IgD-negative memory B cell (primary cell): ENCODE measurements around the gene FILIP1L. TPM values are rescaled to one million over a fixed set of nuclear protein-coding genes. Genes with fewer than 3 reads are reported as not detected.

Experiments used
- H3K27ac Mint-ChIP-seq, 3 donors: one replicate each; pipeline ENCODE4 v1.8.0; 2020 to 2022; ENCODE audit warnings: mild to moderate bottlenecking in 3 of 3, mixed read lengths in 3 of 3, moderate library complexity in 1 of 3
- H3K27me3 Mint-ChIP-seq: one replicate; pipeline ENCODE4 v1.8.0; 2021; ENCODE audit warnings: mixed read lengths
- H3K36me3 Mint-ChIP-seq: one replicate; pipeline ENCODE4 v1.8.0; 2020; ENCODE audit warnings: mild to moderate bottlenecking, mixed read lengths
- H3K4me1 Mint-ChIP-seq, 3 donors: one replicate each; pipeline ENCODE4 v1.8.0; 2020 to 2022; ENCODE audit warnings: mixed read lengths in 3 of 3, mild to moderate bottlenecking in 1 of 3
- H3K4me3 Mint-ChIP-seq, 4 donors: one replicate each; pipeline ENCODE4 v1.8.0; 2020 to 2022; ENCODE audit warnings: mild to moderate bottlenecking in 4 of 4, mixed read lengths in 4 of 4, moderate library complexity in 3 of 4
- H3K9me3 Mint-ChIP-seq, 3 donors: one replicate each; pipeline ENCODE4 v1.8.0; 2020 to 2021; ENCODE audit warnings: mixed read lengths in 3 of 3, mild to moderate bottlenecking in 1 of 3
- polyA plus RNA-seq: library from polyadenylated mRNA; unstranded; fragments of 300-500 nt; fragmentation: Illumina TruSeq; gene quantifications from one replicate; pipeline ENCODE4 v1.2.3, GENCODE V29; 2021

Gene FILIP1L
- polyA plus RNA-seq, 1 donor from 2014 or later: 1.1 TPM

DNA sequence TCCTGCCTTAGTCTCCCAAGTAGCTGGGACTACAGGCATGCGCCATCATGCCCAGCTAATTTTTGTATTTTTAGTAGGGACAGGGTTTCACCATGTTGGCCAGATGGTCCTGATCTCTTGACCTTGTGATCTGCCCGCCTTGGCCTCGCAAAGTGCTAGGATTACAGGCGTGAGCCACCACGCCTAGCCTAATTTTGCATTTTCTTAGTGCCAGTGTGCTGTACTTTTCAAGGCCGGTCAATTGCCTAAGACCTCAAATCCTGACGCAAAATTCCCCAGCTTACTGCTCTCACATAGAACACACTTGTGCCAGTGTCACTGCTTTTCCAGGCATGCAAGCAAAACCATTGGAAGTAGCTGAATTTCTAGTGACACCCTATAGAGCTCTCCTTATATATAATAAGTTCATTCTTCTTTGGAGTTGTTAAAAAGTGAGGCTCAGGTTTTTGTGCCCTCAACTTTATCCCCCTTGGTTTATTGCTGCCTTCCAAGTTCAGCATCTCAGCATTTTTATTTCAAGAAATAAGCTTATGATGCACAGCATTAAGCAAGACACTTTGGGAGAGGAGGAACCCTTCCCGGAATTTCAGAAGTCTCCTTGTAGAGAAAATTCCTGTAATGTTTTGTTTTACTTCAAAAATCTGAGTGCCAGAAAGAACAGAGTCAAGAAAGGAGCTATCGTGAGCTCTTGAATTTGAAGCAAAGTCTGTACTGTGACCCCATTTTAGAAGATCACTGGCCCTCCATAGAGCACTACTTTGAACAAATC is 93.2 kb downstream of the FILIP1L start:
- peak overlapping the region in 1 of 3 donors; percentile 32 for H3K27ac Mint-ChIP-seq
- H3K4me3 Mint-ChIP-seq: no peak overlapping the region
- H3K27me3 Mint-ChIP-seq: no peaks in the 10 kb centered on the region
- no peaks in the 10 kb centered on the region for H3K4me1 Mint-ChIP-seq
- peaks cover 11% of the 10 kb centered on the region for H3K36me3 Mint-ChIP-seq
- no peaks in the 10 kb centered on the region for H3K9me3 Mint-ChIP-seq

DNA sequence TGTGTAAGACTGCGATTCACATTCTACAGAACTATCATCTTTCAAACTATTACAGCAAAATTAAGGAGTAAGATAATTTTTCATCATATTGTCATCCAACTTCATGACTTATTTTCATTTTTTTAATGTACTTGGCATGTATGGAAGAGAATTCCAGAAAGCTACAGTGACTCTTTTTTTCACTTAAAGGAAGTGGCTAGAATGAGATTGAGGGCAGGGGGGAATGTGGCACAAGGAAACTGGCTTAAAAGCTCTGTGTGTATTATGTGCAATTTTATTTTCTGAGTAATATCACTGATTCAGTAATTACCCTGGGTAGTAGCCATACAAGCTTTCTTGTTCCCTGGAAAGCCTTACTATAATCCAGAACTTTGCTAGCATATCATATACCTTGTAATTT is 94.6 kb downstream of the FILIP1L start:
- H3K27ac Mint-ChIP-seq: no peak overlapping the region
- peaks cover 16% of the 10 kb centered on the region for H3K36me3 Mint-ChIP-seq
- peaks cover 0 to 3% (median 0%) of the 10 kb centered on the region in 3 donors for H3K9me3 Mint-ChIP-seq
- H3K4me1 Mint-ChIP-seq: no peaks in the 10 kb centered on the region
- no peaks in the 10 kb centered on the region for H3K27me3 Mint-ChIP-seq
- H3K4me3 Mint-ChIP-seq: no peak overlapping the region

DNA sequence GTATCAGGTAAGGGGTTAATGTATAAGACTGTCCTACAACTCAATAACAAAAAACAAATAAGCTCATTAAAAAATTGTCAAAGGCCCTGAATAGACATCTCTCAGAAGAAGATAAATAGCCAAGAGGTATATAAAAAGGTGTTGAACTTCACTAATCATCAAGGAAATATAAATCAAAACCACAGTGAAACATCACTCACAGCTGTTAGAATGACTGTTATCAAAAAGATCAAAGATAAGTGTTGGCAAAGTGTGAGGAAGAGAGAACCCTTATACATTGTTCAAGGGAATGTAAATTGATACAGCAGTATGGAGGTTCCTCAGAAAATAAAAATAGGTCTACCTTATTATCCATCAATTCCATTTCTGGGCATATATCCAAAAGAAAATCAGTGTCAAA is 95.5 kb downstream of the FILIP1L start:
- H3K27me3 Mint-ChIP-seq: no peaks in the 10 kb centered on the region
- no peak overlapping the region for H3K4me3 Mint-ChIP-seq
- H3K9me3 Mint-ChIP-seq: peaks cover 0 to 3% (median 0%) of the 10 kb centered on the region in 3 donors
- H3K4me1 Mint-ChIP-seq: no peaks in the 10 kb centered on the region
- H3K36me3 Mint-ChIP-seq: peaks cover 20% of the 10 kb centered on the region
- H3K27ac Mint-ChIP-seq: no peak overlapping the region

DNA sequence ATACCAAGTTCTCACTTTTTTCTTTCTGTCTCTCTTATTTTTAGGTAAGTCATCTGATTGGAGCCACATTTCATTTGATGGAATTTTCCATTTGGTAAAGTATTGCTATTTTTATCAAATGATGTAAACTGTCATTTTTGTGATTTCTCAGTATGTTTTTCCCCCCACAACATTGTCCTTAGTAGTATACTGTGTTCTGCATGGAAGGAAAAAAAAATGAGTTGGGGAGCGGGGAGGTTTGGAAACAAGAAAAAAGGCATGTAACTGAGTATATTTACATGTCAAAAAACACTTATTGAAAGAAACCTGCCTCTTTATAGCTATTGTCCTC is 104.2 kb downstream of the FILIP1L start:
- H3K36me3 Mint-ChIP-seq: peaks cover 15% of the 10 kb centered on the region
- H3K27me3 Mint-ChIP-seq: no peaks in the 10 kb centered on the region
- peaks cover 0 to 2% (median 0%) of the 10 kb centered on the region in 3 donors for H3K9me3 Mint-ChIP-seq
- no peak overlapping the region for H3K4me3 Mint-ChIP-seq
- peaks cover 2 to 12% (median 4%) of the 10 kb centered on the region in 3 donors for H3K4me1 Mint-ChIP-seq
- H3K27ac Mint-ChIP-seq: peak overlapping the region in 1 of 3 donors; percentile 18

DNA sequence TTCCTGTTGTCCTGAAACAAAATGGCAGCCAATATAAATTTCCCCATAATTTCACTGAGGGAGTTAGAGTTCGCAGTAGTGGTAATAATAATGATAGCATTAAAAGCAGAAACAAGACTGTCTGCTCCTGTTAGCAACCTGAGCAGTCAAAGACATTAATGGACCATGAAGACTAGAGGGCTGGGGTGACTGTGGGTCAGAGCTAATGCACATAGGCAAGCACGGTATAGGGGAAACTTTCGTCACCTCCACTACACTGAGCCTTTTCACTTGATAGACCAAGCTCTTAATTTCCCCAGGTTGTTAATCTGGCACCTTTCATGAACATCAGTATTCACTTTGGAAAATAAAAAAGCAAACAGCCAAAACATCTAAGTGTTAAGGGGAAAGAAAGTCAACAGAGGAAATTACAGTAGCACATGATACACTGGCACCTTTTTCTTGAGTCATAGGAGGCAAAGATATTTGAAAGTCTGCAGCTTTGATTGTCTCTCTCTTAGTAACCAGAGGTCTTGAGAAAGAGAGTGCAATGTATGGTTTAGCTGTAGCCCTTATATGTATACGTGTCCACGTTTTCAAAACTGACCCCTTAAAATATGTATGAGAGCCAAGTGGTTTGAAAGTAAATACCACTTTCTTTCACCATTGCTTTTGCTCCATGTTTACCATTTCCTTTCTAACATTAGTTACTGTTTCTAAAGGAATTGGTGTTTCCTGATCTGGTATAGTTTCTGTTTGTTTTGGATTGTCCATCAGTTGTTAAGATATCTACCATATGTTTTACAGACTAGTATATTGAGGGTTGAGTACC is 104.8 kb downstream of the FILIP1L start:
- Mint-ChIP-seq H3K36me3 (peaks cover 11% of the 10 kb centered on the region), H3K27ac (peak overlapping the region in 1 of 3 donors; percentile 18), H3K27me3 (no peaks in the 10 kb centered on the region)

DNA sequence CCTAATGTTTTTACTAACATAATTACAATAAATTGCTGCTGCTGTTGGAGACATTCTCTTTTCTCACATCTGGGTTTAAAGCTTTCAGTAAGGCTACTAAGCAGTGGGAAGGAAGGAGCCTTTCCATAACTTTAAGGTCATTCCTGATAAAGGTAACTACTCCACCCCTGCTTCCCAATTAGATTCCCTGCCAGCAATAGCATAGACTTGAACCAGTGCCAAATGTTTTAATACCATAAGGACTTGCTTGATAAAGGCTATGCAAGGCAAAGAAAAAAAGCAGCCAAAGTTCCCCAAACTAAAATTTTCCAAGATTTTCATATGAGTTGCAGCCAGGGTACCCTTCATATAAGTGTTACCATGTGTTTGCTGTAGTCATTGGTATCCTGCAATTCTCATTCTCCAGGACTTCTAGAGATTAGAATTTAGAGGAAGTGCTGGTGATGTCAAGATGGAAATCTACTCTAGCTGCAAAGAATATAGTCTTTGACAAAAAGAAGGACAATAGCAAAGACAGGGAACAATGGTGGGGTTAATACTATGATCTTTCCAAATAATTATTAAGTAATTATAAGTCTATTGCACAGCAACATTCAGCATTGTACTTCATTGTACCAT is 106.1 kb downstream of the FILIP1L start:
- Mint-ChIP-seq H3K4me3 (no peak overlapping the region), H3K27me3 (no peaks in the 10 kb centered on the region), H3K9me3 (no peaks in the 10 kb centered on the region), H3K27ac (no peak overlapping the region), H3K36me3 (peaks cover 10% of the 10 kb centered on the region), H3K4me1 (peaks cover 11 to 18% (median 14%) of the 10 kb centered on the region in 3 donors)

More for the DNA sequence above, 104.8 kb downstream of the FILIP1L start:
- Mint-ChIP-seq H3K4me1 (peaks cover 3 to 12% (median 4%) of the 10 kb centered on the region in 3 donors), H3K9me3 (no peaks in the 10 kb centered on the region), H3K4me3 (no peak overlapping the region)

DNA sequence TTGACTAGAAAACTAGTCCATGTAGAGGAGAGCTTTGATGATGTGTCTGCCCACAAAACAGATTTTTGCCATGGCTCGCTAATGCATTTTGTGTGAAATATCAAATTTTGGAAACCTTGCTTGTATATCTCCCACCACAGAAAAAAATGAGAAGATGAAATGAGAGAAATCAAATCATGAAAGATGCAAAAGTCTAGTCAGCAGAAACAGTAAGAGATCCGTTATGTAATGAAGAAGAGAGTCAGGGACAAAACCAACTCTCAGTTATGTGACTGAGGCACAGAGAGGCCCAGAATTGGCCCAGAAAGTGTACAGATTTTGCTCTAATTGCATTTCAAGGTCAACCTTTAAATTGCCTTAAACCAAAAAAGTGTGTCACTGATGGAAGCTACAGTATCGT is 107.0 kb downstream of the FILIP1L start:
- no peaks in the 10 kb centered on the region for H3K9me3 Mint-ChIP-seq
- H3K4me3 Mint-ChIP-seq: peak overlapping the region in 1 of 4 donors; percentile 59
- H3K4me1 Mint-ChIP-seq: peaks cover 15 to 19% (median 18%) of the 10 kb centered on the region in 3 donors
- peaks cover 10% of the 10 kb centered on the region for H3K36me3 Mint-ChIP-seq
- H3K27me3 Mint-ChIP-seq: no peaks in the 10 kb centered on the region
- no peak overlapping the region for H3K27ac Mint-ChIP-seq

DNA sequence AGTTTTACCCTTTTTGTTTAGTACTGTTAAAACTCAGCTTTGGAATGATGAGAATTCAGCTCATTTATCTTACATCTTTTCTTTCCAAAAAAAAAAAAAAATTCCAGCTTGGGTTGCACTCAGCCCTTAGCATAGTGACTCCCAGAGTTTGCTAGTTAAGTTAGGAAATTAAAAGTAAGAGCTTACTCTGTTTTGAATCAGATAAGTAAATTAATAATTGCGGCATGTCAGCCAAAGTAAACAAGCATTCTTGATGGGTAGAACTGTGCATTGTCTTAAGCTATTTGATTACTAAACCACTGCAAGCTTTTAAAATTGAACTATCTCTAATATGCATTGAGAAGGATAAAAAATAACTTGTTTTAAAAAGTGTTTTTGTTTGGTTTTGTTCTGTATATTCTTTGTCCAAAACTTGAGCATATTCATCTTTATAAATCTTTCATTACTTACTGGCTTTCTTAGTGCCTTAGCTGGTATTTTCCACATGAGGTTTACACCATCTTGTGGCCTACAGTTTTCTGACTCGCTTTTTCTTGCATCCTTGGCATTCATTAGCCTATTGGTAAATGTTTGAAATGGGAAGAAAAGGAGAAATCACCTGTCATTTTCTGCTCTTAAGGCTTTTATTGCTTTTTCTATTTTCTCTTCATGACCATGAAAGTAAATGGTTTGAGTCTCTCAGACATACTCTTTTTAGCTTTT is 107.6 kb downstream of the FILIP1L start:
- Mint-ChIP-seq H3K27ac (no peak overlapping the region), H3K9me3 (no peaks in the 10 kb centered on the region), H3K27me3 (no peaks in the 10 kb centered on the region), H3K4me3 (no peak overlapping the region), H3K36me3 (peaks cover 10% of the 10 kb centered on the region), H3K4me1 (peaks cover 15 to 20% (median 18%) of the 10 kb centered on the region in 3 donors)

DNA sequence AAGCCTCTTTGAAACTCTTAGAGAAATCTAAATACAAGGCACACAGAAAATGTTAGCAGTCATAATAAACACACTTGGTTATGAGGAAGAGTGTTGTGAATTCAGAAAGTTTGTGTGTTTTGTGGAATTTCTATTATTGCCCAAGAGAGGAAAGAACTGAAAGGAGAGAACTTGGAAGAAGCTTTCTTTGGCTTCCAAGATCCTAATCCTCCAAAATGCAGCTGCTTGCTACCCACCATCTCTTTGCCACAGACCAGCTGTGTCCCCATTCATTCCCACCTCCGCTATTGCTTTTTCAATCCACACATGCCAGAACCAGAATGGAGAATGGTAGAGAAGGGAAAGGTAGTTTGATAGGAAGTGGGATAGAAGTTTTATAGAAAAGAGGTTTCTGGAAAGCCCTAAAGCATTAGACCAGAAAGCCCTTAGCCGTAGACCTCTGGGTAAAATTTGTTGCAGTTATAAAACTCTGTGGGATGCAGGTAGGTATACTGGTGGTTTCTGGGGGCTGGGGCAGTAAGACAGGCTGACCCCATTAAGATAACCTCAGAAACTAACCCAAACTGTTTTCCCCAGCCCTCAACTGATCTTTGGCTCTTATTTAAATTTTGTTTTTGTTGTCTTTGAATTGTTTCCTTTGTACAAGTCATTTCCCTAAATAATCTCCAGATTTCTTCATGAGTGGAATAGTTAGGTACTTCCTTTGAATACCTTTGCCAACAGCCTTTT is 108.5 kb downstream of the FILIP1L start:
- Mint-ChIP-seq H3K9me3 (no peaks in the 10 kb centered on the region), H3K4me3 (no peak overlapping the region), H3K27me3 (no peaks in the 10 kb centered on the region), H3K36me3 (peaks cover 9% of the 10 kb centered on the region), H3K4me1 (peaks cover 15 to 20% (median 18%) of the 10 kb centered on the region in 3 donors), H3K27ac (no peak overlapping the region)

DNA sequence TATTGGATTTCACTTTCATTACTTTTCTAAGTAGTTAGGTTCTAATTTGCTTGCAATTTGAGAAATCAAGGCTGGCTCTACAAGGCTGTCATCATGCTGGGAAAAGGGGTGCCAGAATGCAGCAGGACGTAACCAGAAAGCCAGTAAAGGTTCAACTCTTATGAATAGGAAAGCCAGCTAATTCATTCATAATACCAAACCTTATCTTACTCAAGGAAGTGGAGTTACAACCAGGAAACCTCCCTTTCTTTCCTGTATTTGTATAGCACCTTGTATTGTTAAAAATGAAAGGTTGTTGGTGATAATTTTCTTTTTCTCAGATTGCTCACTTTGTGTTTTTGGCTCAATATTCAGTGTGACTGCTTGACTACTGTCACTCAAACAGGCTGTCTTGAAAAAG is 109.4 kb downstream of the FILIP1L start:
- peaks cover 13 to 20% (median 14%) of the 10 kb centered on the region in 3 donors for H3K4me1 Mint-ChIP-seq
- no peak overlapping the region for H3K4me3 Mint-ChIP-seq
- H3K9me3 Mint-ChIP-seq: no peaks in the 10 kb centered on the region
- peaks cover 6% of the 10 kb centered on the region for H3K36me3 Mint-ChIP-seq
- no peak overlapping the region for H3K27ac Mint-ChIP-seq
- H3K27me3 Mint-ChIP-seq: no peaks in the 10 kb centered on the region

DNA sequence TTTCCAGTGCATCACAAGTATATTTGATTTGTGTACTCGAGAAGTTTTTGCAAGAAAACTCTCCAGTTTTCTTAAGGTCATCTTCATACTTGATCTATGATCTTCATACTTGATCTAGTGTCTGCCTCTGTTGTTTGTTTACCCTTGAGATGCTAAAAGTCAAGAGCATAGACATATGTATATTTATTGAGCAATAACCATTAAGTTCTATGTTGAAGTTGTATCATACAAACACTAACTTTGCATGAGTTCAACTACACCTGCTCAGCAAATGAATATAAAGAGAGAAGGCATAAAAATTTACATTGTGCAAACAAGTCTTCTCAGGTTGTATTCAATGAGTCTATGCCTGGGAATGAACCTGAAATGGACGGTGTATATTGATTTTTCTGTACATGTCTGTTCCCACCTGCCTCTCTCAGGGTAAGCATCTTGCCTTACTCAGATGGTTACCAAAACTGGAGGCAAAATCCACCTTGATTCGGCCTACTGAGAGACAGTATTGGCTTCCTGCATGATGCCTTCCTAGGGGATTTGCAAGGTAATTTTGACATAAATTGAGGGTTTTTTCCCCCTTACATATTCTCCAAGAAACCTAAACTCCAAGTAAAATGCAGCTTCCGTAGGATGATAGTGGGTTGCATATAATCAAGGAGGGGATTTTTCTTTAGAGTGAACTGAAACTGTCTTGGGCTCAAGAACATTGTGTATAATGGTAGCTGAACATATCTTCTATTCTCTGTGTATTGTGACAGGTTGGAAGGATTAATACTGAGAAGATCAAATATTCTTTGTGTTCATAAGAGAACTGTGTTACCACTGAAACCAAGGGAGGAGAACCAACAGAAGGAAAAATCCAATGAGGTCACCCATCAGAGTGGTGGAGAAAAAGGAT is 110.4 kb downstream of the FILIP1L start:
- H3K4me3 Mint-ChIP-seq: no peak overlapping the region
- peak overlapping the region in 1 of 3 donors; percentile 29 for H3K27ac Mint-ChIP-seq
- H3K27me3 Mint-ChIP-seq: no peaks in the 10 kb centered on the region
- H3K36me3 Mint-ChIP-seq: peaks cover 5% of the 10 kb centered on the region
- H3K9me3 Mint-ChIP-seq: no peaks in the 10 kb centered on the region
- H3K4me1 Mint-ChIP-seq: peaks cover 9 to 20% (median 11%) of the 10 kb centered on the region in 3 donors

DNA sequence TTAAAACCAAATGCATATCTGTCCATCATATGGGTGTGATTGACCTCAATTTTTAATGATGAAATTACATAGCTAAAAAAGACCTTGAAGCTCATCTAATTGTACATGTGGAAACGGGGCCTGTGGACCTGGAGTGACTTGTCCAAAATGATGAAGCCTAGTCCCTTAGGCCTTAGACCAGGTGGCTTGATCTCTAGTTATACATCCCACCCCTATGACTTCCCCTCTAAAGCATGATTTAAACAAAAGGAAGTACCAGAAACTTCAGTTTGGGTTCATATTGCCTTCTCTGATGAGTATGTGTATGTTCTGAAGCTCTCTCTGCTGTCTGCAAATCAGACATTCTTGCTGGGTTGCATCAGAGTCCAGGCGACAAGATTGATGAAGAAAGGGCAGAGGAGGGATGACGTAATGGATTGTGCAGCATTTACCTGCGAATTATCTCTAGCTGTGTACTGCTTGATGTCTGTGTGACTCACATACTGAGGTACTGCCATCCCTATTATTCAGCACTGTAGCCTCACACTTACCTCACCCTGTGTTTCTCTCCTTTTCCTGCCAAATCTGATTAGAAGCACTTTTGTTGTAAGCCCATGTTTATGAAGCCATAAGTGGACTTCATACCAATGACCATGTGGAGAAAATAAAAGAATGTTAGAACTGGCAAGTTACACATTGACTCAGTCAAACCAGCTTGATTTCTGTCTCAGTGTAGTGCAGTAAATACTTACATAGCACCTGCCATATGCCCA is 111.5 kb downstream of the FILIP1L start:
- H3K9me3 Mint-ChIP-seq: no peaks in the 10 kb centered on the region
- peaks cover 9 to 20% (median 11%) of the 10 kb centered on the region in 3 donors for H3K4me1 Mint-ChIP-seq
- H3K4me3 Mint-ChIP-seq: no peak overlapping the region
- H3K27ac Mint-ChIP-seq: peak overlapping the region in 1 of 3 donors; percentile 63
- peaks cover 5% of the 10 kb centered on the region for H3K36me3 Mint-ChIP-seq
- H3K27me3 Mint-ChIP-seq: no peaks in the 10 kb centered on the region
